Astrocyte (in vitro differentiated cells and primary cell): ENCODE measurements around the gene BST1. TPM values are rescaled to one million over a fixed set of nuclear protein-coding genes. Genes with fewer than 3 reads are reported as not detected.

ENCODE experiments used
- DNase-seq: peaks from one replicate; pipeline ENCODE4 v3.0.0-alpha.2; 2010; ENCODE audit warnings: low read depth
- FAIRE-seq: peaks from 2 replicates; lab custom pipeline; 2011; peaks lifted over from hg19 to GRCh38; lab: Jason Lieb, UNC
- H2AFZ ChIP-seq: 2 replicates; pipeline ENCODE4 v1.6.0; 2012; ENCODE audit warnings: low read depth, low read length, inconsistent platforms
- H3K27ac ChIP-seq: 2 replicates; pipeline ENCODE4 v1.5.1; 2011; ENCODE audit warnings: low read depth, low read length, inconsistent platforms
- H3K27me3 ChIP-seq: 2 replicates; pipeline ENCODE4 v1.6.0; 2011; ENCODE audit warnings: low read length, inconsistent platforms; ENCODE audit not compliant: insufficient read depth
- H3K36me3 ChIP-seq: 2 replicates; pipeline ENCODE4 v1.5.1; 2011; ENCODE audit warnings: low read length, inconsistent platforms; ENCODE audit not compliant: insufficient read depth
- H3K4me1 ChIP-seq: 2 replicates; pipeline ENCODE4 v1.5.1; 2011; ENCODE audit warnings: low read length, inconsistent platforms; ENCODE audit not compliant: insufficient read depth
- H3K4me2 ChIP-seq: 2 replicates; pipeline ENCODE4 v1.6.0; 2012; ENCODE audit warnings: low read length, inconsistent platforms
- H3K4me3 ChIP-seq: 2 replicates; pipeline ENCODE4 v1.5.1; 2011; ENCODE audit warnings: low read depth, mild to moderate bottlenecking, low read length, inconsistent platforms; ENCODE audit not compliant: insufficient read depth
- H3K79me2 ChIP-seq: 2 replicates; pipeline ENCODE4 v1.6.0; 2012; ENCODE audit warnings: mild to moderate bottlenecking, low read length, inconsistent platforms; ENCODE audit not compliant: insufficient read depth
- H3K9ac ChIP-seq: 2 replicates; pipeline ENCODE4 v1.6.0; 2012; ENCODE audit warnings: mild to moderate bottlenecking, low read length, inconsistent platforms
- H3K9me3 ChIP-seq: 2 replicates; pipeline ENCODE4 v1.5.1; 2012; ENCODE audit warnings: low read depth, mild to moderate bottlenecking, low read length, inconsistent platforms; ENCODE audit not compliant: insufficient read depth
- H4K20me1 ChIP-seq: 2 replicates; pipeline ENCODE4 v1.6.0; 2012; ENCODE audit warnings: low read length, inconsistent platforms; ENCODE audit not compliant: insufficient read depth
- H3K27ac Mint-ChIP-seq: one replicate; pipeline ENCODE4 v1.8.0; 2021; ENCODE audit warnings: mild to moderate bottlenecking, mixed read lengths; ENCODE audit not compliant: unreplicated experiment
- H3K27me3 Mint-ChIP-seq: one replicate; pipeline ENCODE4 v1.8.0; 2021; ENCODE audit warnings: low read depth, mixed read lengths; ENCODE audit not compliant: unreplicated experiment
- H3K36me3 Mint-ChIP-seq: one replicate; pipeline ENCODE4 v1.8.0; 2021; ENCODE audit warnings: low read depth, mixed read lengths; ENCODE audit not compliant: unreplicated experiment
- H3K4me1 Mint-ChIP-seq: one replicate; pipeline ENCODE4 v1.8.0; 2021; ENCODE audit warnings: low read depth, mixed read lengths; ENCODE audit not compliant: unreplicated experiment
- H3K4me3 Mint-ChIP-seq: one replicate; pipeline ENCODE4 v1.8.0; 2021; ENCODE audit warnings: mild to moderate bottlenecking, moderate library complexity, mixed read lengths; ENCODE audit not compliant: unreplicated experiment
- H3K9me3 Mint-ChIP-seq: one replicate; pipeline ENCODE4 v1.8.0; 2021; ENCODE audit warnings: mild to moderate bottlenecking, mixed read lengths; ENCODE audit not compliant: unreplicated experiment
- EZH2 ChIP-seq: IDR thresholded peaks from 2 replicates; pipeline ENCODE4 v1.6.1; 2012; ENCODE audit warnings: mild to moderate bottlenecking, low read length, inconsistent platforms; ENCODE audit not compliant: insufficient read depth
- total RNA-seq: library from RNA; stranded (reverse); gene quantifications from 2 replicates; pipeline ENCODE4 v1.2.1, GENCODE V29; 2021
- TF ChIP-seq, protein P1 (sequence below): IDR thresholded peaks from 2 replicates; pipeline ENCODE4 v1.5.1; 2011; ENCODE audit warnings: low read depth, mild to moderate bottlenecking, inconsistent platforms, low read length, moderate library complexity; ENCODE audit not compliant: insufficient read depth

BST1 gene
- total RNA-seq, 1 donor from 2014 or later = 24.5 TPM

DNA sequence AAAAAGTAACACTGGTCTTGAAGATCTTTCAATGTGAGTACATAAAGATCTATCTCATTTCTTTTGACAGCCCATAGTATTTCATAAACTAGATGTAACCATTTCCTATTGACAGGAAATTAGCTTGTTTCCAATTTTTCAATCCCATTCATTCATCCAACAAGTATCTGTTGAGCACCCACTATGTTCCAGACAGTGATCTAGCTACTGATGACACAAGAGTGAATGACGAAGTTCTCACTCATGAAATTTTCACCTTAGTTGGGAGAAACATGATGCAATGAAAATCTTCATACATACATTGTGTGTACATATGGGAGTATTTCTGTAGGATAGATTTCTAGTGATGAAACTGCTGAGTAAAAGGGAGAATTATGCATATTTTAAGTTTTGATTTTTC is 76.9 kb downstream of the BST1 start:
- FAIRE-seq (no peak), DNase-seq (no peak)
- H3K4me2 ChIP-seq = peak overlapping the region; percentile 88
- Mint-ChIP-seq H3K27ac (no peak overlapping the region), H3K9me3 (peaks cover under 1% of the 10 kb centered on the region), H3K4me1 (peaks cover 9% of the 10 kb centered on the region), H3K36me3 (no peaks in the 10 kb centered on the region), H3K4me3 (peak overlapping the region; percentile 76), H3K27me3 (peaks cover 88% of the 10 kb centered on the region)
- no peak overlapping the region for H3K27ac ChIP-seq
- peak overlapping the region; percentile 62 for H3K4me3 ChIP-seq
- H3K79me2 ChIP-seq = no peaks in the 10 kb centered on the region
- no peak overlapping the region for H2AFZ ChIP-seq
- peaks cover 9% of the 10 kb centered on the region for H3K4me1 ChIP-seq
- no peaks in the 10 kb centered on the region for H3K9me3 ChIP-seq
- TF ChIP-seq, protein P1, sequence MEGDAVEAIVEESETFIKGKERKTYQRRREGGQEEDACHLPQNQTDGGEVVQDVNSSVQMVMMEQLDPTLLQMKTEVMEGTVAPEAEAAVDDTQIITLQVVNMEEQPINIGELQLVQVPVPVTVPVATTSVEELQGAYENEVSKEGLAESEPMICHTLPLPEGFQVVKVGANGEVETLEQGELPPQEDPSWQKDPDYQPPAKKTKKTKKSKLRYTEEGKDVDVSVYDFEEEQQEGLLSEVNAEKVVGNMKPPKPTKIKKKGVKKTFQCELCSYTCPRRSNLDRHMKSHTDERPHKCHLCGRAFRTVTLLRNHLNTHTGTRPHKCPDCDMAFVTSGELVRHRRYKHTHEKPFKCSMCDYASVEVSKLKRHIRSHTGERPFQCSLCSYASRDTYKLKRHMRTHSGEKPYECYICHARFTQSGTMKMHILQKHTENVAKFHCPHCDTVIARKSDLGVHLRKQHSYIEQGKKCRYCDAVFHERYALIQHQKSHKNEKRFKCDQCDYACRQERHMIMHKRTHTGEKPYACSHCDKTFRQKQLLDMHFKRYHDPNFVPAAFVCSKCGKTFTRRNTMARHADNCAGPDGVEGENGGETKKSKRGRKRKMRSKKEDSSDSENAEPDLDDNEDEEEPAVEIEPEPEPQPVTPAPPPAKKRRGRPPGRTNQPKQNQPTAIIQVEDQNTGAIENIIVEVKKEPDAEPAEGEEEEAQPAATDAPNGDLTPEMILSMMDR = no peak
- TF ChIP-seq EZH2 = no peak
- no peak overlapping the region for H3K9ac ChIP-seq
- H3K27me3 ChIP-seq = peaks cover 18% of the 10 kb centered on the region
- no peaks in the 10 kb centered on the region for H4K20me1 ChIP-seq
- no peaks in the 10 kb centered on the region for H3K36me3 ChIP-seq

DNA sequence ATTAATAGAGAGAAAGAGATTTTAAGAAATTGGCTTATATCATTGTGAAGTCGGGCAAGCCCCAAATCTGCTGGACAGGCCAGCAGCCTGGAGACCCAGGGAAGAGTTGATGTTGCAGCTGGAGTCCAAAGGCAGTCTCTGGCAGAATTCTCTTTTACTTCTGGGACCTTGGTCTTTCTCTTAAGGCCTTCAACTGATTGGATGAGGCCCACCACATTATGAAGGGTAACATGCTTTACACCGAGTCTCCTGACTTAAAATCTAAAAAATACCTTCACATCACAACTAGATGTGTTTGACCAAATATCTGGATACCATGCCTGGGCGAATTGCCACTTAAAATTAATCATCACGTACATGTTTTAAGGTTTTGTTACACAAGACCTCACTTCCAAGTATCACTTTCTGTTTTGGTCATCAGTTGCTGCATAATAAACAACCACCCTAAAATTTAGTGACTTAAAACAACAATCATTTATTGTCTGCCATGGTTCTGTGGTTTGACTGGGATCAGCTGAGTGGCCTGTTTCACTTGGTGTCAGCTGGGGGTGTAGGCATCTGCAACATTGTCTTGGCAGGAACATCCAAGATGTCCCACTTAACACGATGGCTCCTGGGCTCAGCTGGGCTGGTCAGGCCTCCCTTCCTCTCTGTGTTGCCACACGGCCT is 78.7 kb downstream of the BST1 start:
- H3K4me1 Mint-ChIP-seq = peaks cover 9% of the 10 kb centered on the region
- H3K9me3 Mint-ChIP-seq = peaks cover 16% of the 10 kb centered on the region
- no peak overlapping the region for H2AFZ ChIP-seq
- DNase-seq (no peak), FAIRE-seq (no peak)
- no peak for TF ChIP-seq EZH2
- TF ChIP-seq, protein P1 = no peak
- H3K9me3 ChIP-seq = no peaks in the 10 kb centered on the region
- no peaks in the 10 kb centered on the region for H3K36me3 ChIP-seq
- no peak overlapping the region for H3K4me2 ChIP-seq
- no peak overlapping the region for H3K27ac ChIP-seq
- H3K4me3 ChIP-seq = no peak overlapping the region
- no peaks in the 10 kb centered on the region for H4K20me1 ChIP-seq
- H3K36me3 Mint-ChIP-seq = no peaks in the 10 kb centered on the region
- H3K9ac ChIP-seq = no peak overlapping the region
- peaks cover 82% of the 10 kb centered on the region for H3K27me3 Mint-ChIP-seq
- peaks cover 9% of the 10 kb centered on the region for H3K4me1 ChIP-seq
- peaks cover 13% of the 10 kb centered on the region for H3K27me3 ChIP-seq
- H3K4me3 Mint-ChIP-seq = no peak overlapping the region
- no peak overlapping the region for H3K27ac Mint-ChIP-seq
- no peaks in the 10 kb centered on the region for H3K79me2 ChIP-seq

Other genes starting within 250 kb of the BST1 start
- gene CC2D2A, start 233.2 kb upstream of the BST1 start, total RNA-seq = 14.0 and 16.0 TPM in 2 replicates
- 75.8 and 92.2 TPM in 2 replicates for gene FBXL5, start 47.7 kb upstream of the BST1 start, total RNA-seq
- gene FAM200B, start 21.2 kb upstream of the BST1 start, total RNA-seq = 67.4 and 74.7 TPM in 2 replicates
- 0.94 and 1.0 TPM in 2 replicates for gene CD38, start 75.3 kb downstream of the BST1 start, total RNA-seq
- not detected in 2 replicates for gene FGFBP1, start 235.7 kb downstream of the BST1 start, total RNA-seq